IMR-90 (cell line): Measurements from ENCODE around the gene RNF41. TPM values are rescaled to one million over a fixed set of nuclear protein-coding genes. Genes with fewer than 3 reads are reported as not detected.

Experiments used
- ATAC-seq: fragments of 200-7000 bp; cut with Tn5 transposase; 2 replicates; pipeline ENCODE4 v1.9.1; 2020; ENCODE audit warnings: low read depth, mild to moderate bottlenecking, moderate library complexity
- BruUV-seq: library from RNA; stranded (reverse); fragments of 400-500 nt; replicated peaks from 2 replicates; lab custom pipeline; 2021; lab: Mats Ljungman, UMichigan
- CTCF ChIA-PET: fragments of 300-600 bp; formaldehyde crosslinking; extraction: SDS; loops from one replicate; lab custom pipeline; 2021; ENCODE audit warnings: antibody characterized with exemption; lab: Yijun Ruan, JAX
- POLR2A ChIA-PET: fragments of 300-600 bp; sonication (Branson Sonifier 250); formaldehyde crosslinking; loops from one replicate; lab custom pipeline; 2022; ENCODE audit warnings: antibody characterized with exemption; ENCODE audit not compliant: unreplicated experiment; lab: Charles Lee
- DNase-seq: peaks from one replicate; pipeline ENCODE4 v3.0.0; 2013
- H2AFZ ChIP-seq: replicated peaks from 2 replicates; pipeline ENCODE3; 2013; ENCODE audit warnings: low read length, mild to moderate bottlenecking; ENCODE audit not compliant: poor library complexity
- H2AK5ac ChIP-seq: 2 replicates; pipeline ENCODE4 v1.6.1; 2013; ENCODE audit warnings: low read depth, low read length, inconsistent platforms
- H2AK9ac ChIP-seq: replicated peaks from 2 replicates; pipeline ENCODE3; 2013; ENCODE audit warnings: mild to moderate bottlenecking, low read depth, low read length, moderate library complexity; ENCODE audit not compliant: poor library complexity
- H2BK120ac ChIP-seq: 2 replicates; pipeline ENCODE4 v1.6.1; 2013; ENCODE audit warnings: low read depth, low read length, inconsistent platforms
- H2BK15ac ChIP-seq: 3 replicates; pipeline ENCODE4 v1.6.1; 2013; ENCODE audit warnings: low read depth, low read length, inconsistent platforms
- H2BK20ac ChIP-seq: 2 replicates; pipeline ENCODE4 v1.6.1; 2013; ENCODE audit warnings: low read depth, mild to moderate bottlenecking, inconsistent platforms, low read length, moderate library complexity
- H2BK5ac ChIP-seq: 2 replicates; pipeline ENCODE4 v1.6.1; 2013; ENCODE audit warnings: mild to moderate bottlenecking, low read depth, low read length, inconsistent platforms; ENCODE audit not compliant: poor library complexity, severe bottlenecking
- H3K14ac ChIP-seq: replicated peaks from 2 replicates; pipeline ENCODE4 v1.6.1; 2013; ENCODE audit warnings: low read depth, low read length, inconsistent platforms
- H3K18ac ChIP-seq: 2 replicates; pipeline ENCODE4 v1.6.1; 2013; ENCODE audit warnings: low read depth, low read length, control low read depth
- H3K23ac ChIP-seq: 2 replicates; pipeline ENCODE4 v1.6.1; 2013; ENCODE audit warnings: low read depth, low read length, inconsistent platforms
- H3K27ac ChIP-seq: 2 replicates; pipeline ENCODE4 v1.5.1; 2013; ENCODE audit warnings: mild to moderate bottlenecking, control low read depth, low read length; ENCODE audit not compliant: insufficient read depth
- H3K27me3 ChIP-seq: 2 replicates; pipeline ENCODE4 v1.6.1; 2013; ENCODE audit warnings: low read length; ENCODE audit not compliant: control insufficient read depth, insufficient read depth
- H3K36me3 ChIP-seq: 2 replicates; pipeline ENCODE4 v1.6.1; 2013; ENCODE audit warnings: low read length, mixed read lengths; ENCODE audit not compliant: control insufficient read depth, insufficient read depth
- H3K4ac ChIP-seq: 2 replicates; pipeline ENCODE4 v1.6.1; 2013; ENCODE audit warnings: low read depth, low read length, inconsistent platforms
- H3K4me1 ChIP-seq: 2 replicates; pipeline ENCODE4 v1.6.1; 2013; ENCODE audit warnings: low read length, mixed read lengths; ENCODE audit not compliant: control insufficient read depth, insufficient read depth
- H3K4me2 ChIP-seq: 2 replicates; pipeline ENCODE4 v1.6.1; 2013; ENCODE audit warnings: low read depth, mild to moderate bottlenecking, control low read depth, low read length, moderate library complexity
- H3K4me3 ChIP-seq: 2 replicates; pipeline ENCODE4 v1.5.1; 2013; ENCODE audit warnings: low read depth, mild to moderate bottlenecking, control low read depth, low read length, moderate library complexity; ENCODE audit not compliant: insufficient read depth
- H3K56ac ChIP-seq: 2 replicates; pipeline ENCODE4 v1.6.1; 2013; ENCODE audit warnings: low read length, inconsistent platforms; ENCODE audit not compliant: insufficient read depth; ENCODE audit errors: extremely low read depth
- H3K79me1 ChIP-seq, 2 experiments: 2 replicates each; pipeline ENCODE4 v1.6.1; 2013; ENCODE audit warnings: low read length in 2 of 2, inconsistent platforms in 1 of 2, low read depth in 1 of 2
- H3K9ac ChIP-seq: 2 replicates; pipeline ENCODE4 v1.6.1; 2013; ENCODE audit warnings: low read depth, low read length, control low read depth
- H3K9me1 ChIP-seq: 2 replicates; pipeline ENCODE4 v1.6.1; 2013; ENCODE audit warnings: low read length, inconsistent platforms; ENCODE audit not compliant: insufficient read depth
- H3K9me3 ChIP-seq: 2 replicates; pipeline ENCODE4 v1.6.1; 2013; ENCODE audit warnings: low read length; ENCODE audit not compliant: control insufficient read depth, insufficient read depth
- H4K20me1 ChIP-seq: 2 replicates; pipeline ENCODE4 v1.6.1; 2013; ENCODE audit warnings: low read length, inconsistent platforms; ENCODE audit not compliant: insufficient read depth
- H4K5ac ChIP-seq: 2 replicates; pipeline ENCODE4 v1.6.1; 2013; ENCODE audit warnings: mild to moderate bottlenecking, low read depth, low read length, control low read depth
- H4K8ac ChIP-seq, 2 experiments: 2 replicates each; pipeline ENCODE4 v1.6.1; 2013; ENCODE audit warnings: low read depth in 2 of 2, low read length in 2 of 2, control low read depth in 1 of 2, inconsistent platforms in 1 of 2
- H4K91ac ChIP-seq: 2 replicates; pipeline ENCODE4 v1.6.1; 2013; ENCODE audit warnings: low read depth, low read length, inconsistent platforms; ENCODE audit not compliant: insufficient read depth
- BHLHE40 ChIP-seq: fragments of 150-350 bp; IDR thresholded peaks from 2 replicates; pipeline ENCODE4 v1.6.1; 2016; ENCODE audit warnings: mild to moderate bottlenecking, low read depth, low read length
- CEBPB ChIP-seq: IDR thresholded peaks from 2 replicates; pipeline ENCODE4 v1.6.1; 2012; ENCODE audit warnings: low read depth, low read length, improper control_type of control experiment
- CHD1 ChIP-seq: IDR thresholded peaks from 2 replicates; pipeline ENCODE4 v1.6.1; 2012; ENCODE audit warnings: low read depth, low read length, improper control_type of control experiment
- FOS ChIP-seq: fragments of 150-350 bp; IDR thresholded peaks from 2 replicates; pipeline ENCODE4 v1.6.1; 2016; ENCODE audit warnings: low read depth, low read length
- RAD21 ChIP-seq: IDR thresholded peaks from 2 replicates; pipeline ENCODE4 v1.6.1; 2012; ENCODE audit warnings: low read length, improper control_type of control experiment
- RFX5 ChIP-seq: IDR thresholded peaks from 2 replicates; pipeline ENCODE4 v1.8.0; 2012; ENCODE audit warnings: low read depth, mild to moderate bottlenecking, low read length, moderate library complexity
- WGBS, 2 experiments: methylation state at CpG; one replicate each; pipeline versions ENCODE4 v1.1.5 to v1.1.7; 2013; ENCODE audit warnings: missing lambda C conversion rate in 2 of 2; ENCODE audit not compliant: insufficient read length in 1 of 2; ENCODE audit errors: extremely low coverage in 2 of 2; 5-methylcytosine and 5-hydroxymethylcytosine counted together
- dilution Hi-C: fragments of 300-500 bp; cut with HindIII; formaldehyde crosslinking; loops from one replicate; pipeline ENCODE4 v1.14.3; 2018; ENCODE audit warnings: low sequenced_read_pairs; ENCODE audit not compliant: unreplicated experiment
- in situ Hi-C: fragments of 300-500 bp; cut with MboI; formaldehyde crosslinking; loops from 3 replicates; pipeline ENCODE4 v1.14.3; 2019; ENCODE audit warnings: low sequenced_read_pairs, inconsistent platforms, mixed read lengths
- intact Hi-C: fragments of 100-400 bp; cut with micrococcal nuclease; formaldehyde crosslinking; loops from 2 replicates; pipeline ENCODE4 v1.10.0; 2022
- polyA plus RNA-seq, 3 experiments: library from polyadenylated mRNA; depleted of rRNA; stranded (reverse); fragments of >200 nt; gene quantifications; 2 replicates each; pipeline ENCODE4 v1.2.3, GENCODE V29; 2012; ENCODE audit warnings: low replicate concordance in 1 of 3
- total RNA-seq: library from RNA; depleted of rRNA; stranded (reverse); fragments of >200 nt; gene quantifications from 2 replicates; pipeline ENCODE4 v1.2.3, GENCODE V29; 2012
- TF ChIP-seq, protein P1 (sequence below): fragments of 150-350 bp; IDR thresholded peaks from 2 replicates; pipeline ENCODE4 v1.6.1; 2016; ENCODE audit warnings: low read depth, mild to moderate bottlenecking, low read length, moderate library complexity, borderline replicate concordance

RNF41 gene
- total and polyA plus RNA-seq, 2 of the 4 experiments (the other 2 are of a cell fraction), result 112 to 272 TPM

DNA sequence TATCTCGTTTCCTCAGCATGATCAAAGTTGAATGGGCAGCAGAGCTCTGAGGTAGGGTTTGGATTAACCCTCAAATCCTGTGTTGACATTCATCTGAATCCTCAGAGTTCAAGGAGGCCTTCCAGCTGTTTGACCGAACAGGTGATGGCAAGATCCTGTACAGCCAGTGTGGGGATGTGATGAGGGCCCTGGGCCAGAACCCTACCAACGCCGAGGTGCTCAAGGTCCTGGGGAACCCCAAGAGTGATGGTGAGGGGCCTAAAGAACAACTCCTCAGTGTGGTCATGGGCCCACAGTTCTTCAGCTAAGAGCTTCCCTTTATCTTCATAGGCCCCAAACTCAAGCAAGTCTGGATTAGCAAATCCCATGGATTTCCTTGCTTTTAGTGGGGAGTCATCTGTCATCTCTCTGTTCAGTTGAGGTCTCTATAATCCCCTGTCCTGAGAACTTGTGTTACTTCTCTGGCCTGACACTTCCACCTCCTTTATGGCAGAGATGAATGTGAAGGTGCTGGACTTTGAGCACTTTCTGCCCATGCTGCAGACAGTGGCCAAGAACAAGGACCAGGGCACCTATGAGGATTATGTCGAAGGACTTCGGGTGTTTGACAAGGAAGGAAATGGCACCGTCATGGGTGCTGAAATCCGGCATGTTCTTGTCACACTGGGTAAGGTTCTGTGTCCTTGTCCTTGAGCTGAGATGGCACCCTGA is 62.1 kb downstream of the RNF41 start:
- Histone ChIP-seq H3K27me3 (no peaks in the 10 kb centered on the region), H2AK9ac (peak overlapping the region; percentile 99), H2AFZ (peak overlapping the region; percentile 61), H2BK20ac (no peak overlapping the region), H4K5ac (peak overlapping the region; percentile 10), H3K56ac (peak overlapping the region; percentile 99), H3K4me1 (peaks cover 15% of the 10 kb centered on the region), H3K14ac (peak overlapping the region; percentile 98), H3K9me3 (no peaks in the 10 kb centered on the region), H3K36me3 (peaks cover 58% of the 10 kb centered on the region), H3K27ac (peak overlapping the region; percentile 90), H2BK120ac (peak overlapping the region; percentile 2; the same call in 1 of the 2 replicates), H4K8ac (peak overlapping the region; percentile 79 to 94), H3K4me2 (peak overlapping the region; percentile 98), H3K4me3 (peak overlapping the region; percentile 73), H2AK5ac (peak overlapping the region; percentile 95), H2BK15ac (peak overlapping the region; percentile 14; the same call in 1 of the 3 replicates), H4K91ac (peak overlapping the region; percentile 95), H4K20me1 (peaks cover 64% of the 10 kb centered on the region), H3K23ac (peak overlapping the region; percentile 99), H3K9ac (peak overlapping the region; percentile 100), H3K79me1 (peaks cover 14 to 59% of the 10 kb centered on the region in 2 experiments), H3K9me1 (peaks cover 3% of the 10 kb centered on the region; the same call in 1 of the 2 replicates), H3K4ac (peak overlapping the region; percentile 97), H2BK5ac (peak overlapping the region; percentile 91), H3K18ac (peak overlapping the region; percentile 8; the same call in 1 of the 2 replicates)
- DNase-seq (no peak), ATAC-seq (no peak)
- ChIA-PET CTCF (no interaction called here), POLR2A (interaction anchor here (1.6 kb wide), 1 partner anchor 31 kb away, joined by 8 read pairs; the partner anchor contains the start of gene ESYT1)
- TF ChIP-seq RAD21 (no peak), CEBPB (no peak), RFX5 (no peak), BHLHE40 (no peak), FOS (no peak), CHD1 (no peak)
- TF ChIP-seq, protein P1, sequence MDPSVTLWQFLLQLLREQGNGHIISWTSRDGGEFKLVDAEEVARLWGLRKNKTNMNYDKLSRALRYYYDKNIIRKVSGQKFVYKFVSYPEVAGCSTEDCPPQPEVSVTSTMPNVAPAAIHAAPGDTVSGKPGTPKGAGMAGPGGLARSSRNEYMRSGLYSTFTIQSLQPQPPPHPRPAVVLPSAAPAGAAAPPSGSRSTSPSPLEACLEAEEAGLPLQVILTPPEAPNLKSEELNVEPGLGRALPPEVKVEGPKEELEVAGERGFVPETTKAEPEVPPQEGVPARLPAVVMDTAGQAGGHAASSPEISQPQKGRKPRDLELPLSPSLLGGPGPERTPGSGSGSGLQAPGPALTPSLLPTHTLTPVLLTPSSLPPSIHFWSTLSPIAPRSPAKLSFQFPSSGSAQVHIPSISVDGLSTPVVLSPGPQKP, result no peak
- in situ Hi-C loops (no loop called here), dilution Hi-C loops (no loop called here), intact Hi-C loops (loop anchor here (2.0 kb wide), 3 partner anchors 33 to 61 kb away; partner anchors contain the start of genes RNF41 and ZC3H10)
- TSS peak; percentile 77 for BruUV-seq
- 7% methylated on average over 2 of the region's 8 CpGs; no CpG with 5 or more reads in 1 of the 2 experiments for WGBS, 2 experiments
